ENCODE data around the gene TBC1D19.

DNA sequence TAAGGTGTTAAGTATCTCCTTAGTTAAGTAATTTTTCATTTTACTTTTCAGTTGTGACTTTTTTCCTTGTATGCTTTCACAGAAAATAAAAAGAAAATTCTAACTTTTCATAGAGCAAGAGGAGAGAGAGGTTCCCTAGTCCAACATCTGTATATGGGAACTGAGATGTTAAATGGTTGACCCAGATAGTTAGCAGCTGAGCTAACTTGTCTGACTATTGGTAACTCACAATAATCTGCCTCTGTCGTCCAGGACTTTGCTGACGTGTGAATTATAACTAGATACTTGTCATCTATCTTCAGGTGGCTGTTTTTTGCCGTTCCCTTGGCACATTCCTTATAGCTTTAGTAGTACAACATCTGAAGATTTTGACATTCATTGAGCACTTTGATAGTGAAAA, 29.9 kb downstream of the TBC1D19 start:
- TF ChIP-seq, protein P1, sequence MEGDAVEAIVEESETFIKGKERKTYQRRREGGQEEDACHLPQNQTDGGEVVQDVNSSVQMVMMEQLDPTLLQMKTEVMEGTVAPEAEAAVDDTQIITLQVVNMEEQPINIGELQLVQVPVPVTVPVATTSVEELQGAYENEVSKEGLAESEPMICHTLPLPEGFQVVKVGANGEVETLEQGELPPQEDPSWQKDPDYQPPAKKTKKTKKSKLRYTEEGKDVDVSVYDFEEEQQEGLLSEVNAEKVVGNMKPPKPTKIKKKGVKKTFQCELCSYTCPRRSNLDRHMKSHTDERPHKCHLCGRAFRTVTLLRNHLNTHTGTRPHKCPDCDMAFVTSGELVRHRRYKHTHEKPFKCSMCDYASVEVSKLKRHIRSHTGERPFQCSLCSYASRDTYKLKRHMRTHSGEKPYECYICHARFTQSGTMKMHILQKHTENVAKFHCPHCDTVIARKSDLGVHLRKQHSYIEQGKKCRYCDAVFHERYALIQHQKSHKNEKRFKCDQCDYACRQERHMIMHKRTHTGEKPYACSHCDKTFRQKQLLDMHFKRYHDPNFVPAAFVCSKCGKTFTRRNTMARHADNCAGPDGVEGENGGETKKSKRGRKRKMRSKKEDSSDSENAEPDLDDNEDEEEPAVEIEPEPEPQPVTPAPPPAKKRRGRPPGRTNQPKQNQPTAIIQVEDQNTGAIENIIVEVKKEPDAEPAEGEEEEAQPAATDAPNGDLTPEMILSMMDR (IDR thresholded peaks at IDR 0.05; ENCODE audit: poor library complexity) = no peak
- no peak for TF ChIP-seq EZH2phosphoT487 (IDR thresholded peaks at IDR 0.05; ENCODE audit: low read depth, severe bottlenecking, unreplicated experiment)
- TF ChIP-seq EZH2 (IDR thresholded peaks at IDR 0.05; ENCODE audit: borderline replicate concordance) = no peak

Data from hepatocyte (in vitro differentiated cells).